K562 (cell line): ENCODE data around the gene PRKCB. TPM values are rescaled to one million over a fixed set of nuclear protein-coding genes. Genes with fewer than 3 reads are reported as not detected.

Source experiments
- ARID1B ChIP-seq: fragments of 450-650 bp; IDR thresholded peaks from 2 replicates; pipeline ENCODE4 v1.6.1; 2016; ENCODE audit warnings: antibody characterized with exemption, mild to moderate bottlenecking, inconsistent platforms
- C11orf30 ChIP-seq: fragments of 450-650 bp; IDR thresholded peaks from 2 replicates; pipeline ENCODE4 v1.6.1; 2016; ENCODE audit warnings: low read depth, mild to moderate bottlenecking
- CBFA2T3 ChIP-seq: fragments of 450-650 bp; IDR thresholded peaks from 2 replicates; pipeline ENCODE4 v1.6.1; 2017
- CBX8 ChIP-seq: fragments of 200-600 bp; sonication (generic); IDR thresholded peaks from 2 replicates; pipeline ENCODE4 v1.6.1; 2012; ENCODE audit warnings: borderline replicate concordance, mixed run types, low read depth, mild to moderate bottlenecking, moderate library complexity, mixed read lengths, low read length, control low read depth, inconsistent platforms; ENCODE audit not compliant: poor library complexity, severe bottlenecking; ENCODE audit errors: extremely low read depth
- ESRRA ChIP-seq: fragments of 450-650 bp; IDR thresholded peaks from 2 replicates; pipeline ENCODE4 v1.6.1; 2014; ENCODE audit warnings: low read depth, mild to moderate bottlenecking, moderate library complexity, borderline replicate concordance
- MCM5 ChIP-seq: fragments of 450-650 bp; IDR thresholded peaks from 2 replicates; pipeline ENCODE4 v1.6.1; 2016; ENCODE audit warnings: low read depth
- MEIS2 ChIP-seq: fragments of 450-650 bp; IDR thresholded peaks from 2 replicates; pipeline ENCODE4 v1.6.1; 2014; ENCODE audit warnings: mild to moderate bottlenecking; ENCODE audit not compliant: partially characterized antibody
- NELFE ChIP-seq: IDR thresholded peaks from 2 replicates; pipeline ENCODE4 v1.6.1; 2011; ENCODE audit warnings: mild to moderate bottlenecking; ENCODE audit not compliant: insufficient read depth, insufficient read length
- NONO ChIP-seq, 2 experiments: fragments of 200-400 bp in 1 of 2; fragments of 450-650 bp in 1 of 2; formaldehyde crosslinking in 1 of 2; IDR thresholded peaks; 2 replicates each; pipeline ENCODE4 v1.6.1; 2017; ENCODE audit warnings: low read depth in 2 of 2, mild to moderate bottlenecking in 2 of 2, moderate library complexity in 2 of 2, low read length in 1 of 2
- NR2F6 ChIP-seq: fragments of 450-650 bp; formaldehyde crosslinking; IDR thresholded peaks from 2 replicates; pipeline ENCODE4 v1.4.0; 2020; ENCODE audit warnings: mild to moderate bottlenecking
- POLR2AphosphoS2 ChIP-seq: IDR thresholded peaks from 2 replicates; pipeline ENCODE4 v1.6.1; 2012; ENCODE audit warnings: low read length, improper control_type of control experiment
- POLR2AphosphoS5 ChIP-seq: IDR thresholded peaks from 2 replicates; pipeline ENCODE4 v1.6.1; 2011; ENCODE audit warnings: mild to moderate bottlenecking, low read depth, low read length, moderate library complexity; ENCODE audit not compliant: control insufficient read depth, insufficient read depth
- RBBP5 ChIP-seq: fragments of 200-600 bp; sonication (generic); IDR thresholded peaks from 2 replicates; pipeline ENCODE4 v1.6.1; 2012; ENCODE audit warnings: borderline replicate concordance, mild to moderate bottlenecking, low read length, control low read depth, inconsistent platforms; ENCODE audit not compliant: insufficient read depth, poor library complexity, severe bottlenecking
- RBFOX2 ChIP-seq: fragments of 200-400 bp; formaldehyde crosslinking; IDR thresholded peaks from 2 replicates; pipeline ENCODE4 v1.6.1; 2017; ENCODE audit warnings: low read depth, mild to moderate bottlenecking, low read length, moderate library complexity
- SIN3B ChIP-seq: fragments of 450-650 bp; IDR thresholded peaks from 2 replicates; pipeline ENCODE4 v1.6.1; 2017; ENCODE audit warnings: low read depth, mild to moderate bottlenecking, moderate library complexity
- SMAD1 ChIP-seq: fragments of 150-350 bp; IDR thresholded peaks from 2 replicates; pipeline ENCODE4 v1.6.1; 2014; ENCODE audit warnings: low read length, low read depth; ENCODE audit not compliant: partially characterized antibody
- SNRNP70 ChIP-seq: fragments of 200-400 bp; formaldehyde crosslinking; optimal IDR thresholded peaks from 2 replicates; pipeline ENCODE3; 2017; ENCODE audit warnings: low read depth, low read length
- SOX6 ChIP-seq: fragments of 450-650 bp; IDR thresholded peaks from 2 replicates; pipeline ENCODE4 v1.6.1; 2014; ENCODE audit warnings: mild to moderate bottlenecking
- TEAD4 ChIP-seq, 2 experiments: sonication (generic) in 1 of 2; formaldehyde crosslinking in 1 of 2; IDR thresholded peaks; 2 replicates each; pipeline versions ENCODE4 v1.6.1 to v1.8.0; 2012 to 2022; ENCODE audit warnings: borderline replicate concordance in 1 of 2, inconsistent platforms in 1 of 2, low read length in 1 of 2, mild to moderate bottlenecking in 1 of 2, missing genetic modification reagents in 1 of 2
- U2AF1 ChIP-seq: fragments of 200-400 bp; formaldehyde crosslinking; optimal IDR thresholded peaks from 2 replicates; pipeline ENCODE3; 2017; ENCODE audit warnings: mild to moderate bottlenecking, low read depth, low read length, moderate library complexity
- ZBTB1 ChIP-seq: sonication (generic); formaldehyde crosslinking; IDR thresholded peaks from 2 replicates; pipeline ENCODE4 v1.8.1; 2023; ENCODE audit warnings: missing genetic modification reagents, low read depth, mild to moderate bottlenecking, borderline replicate concordance
- ZNF699 ChIP-seq: fragments of 250-450 bp; sonication (Bioruptor Pico); IDR thresholded peaks from 2 replicates; pipeline ENCODE4 v1.8.0; 2021; ENCODE audit warnings: mild to moderate bottlenecking, moderate library complexity; ENCODE audit not compliant: insufficient replicate concordance
- ZNF707 ChIP-seq: fragments of 250-450 bp; sonication (Bioruptor Pico); conservative IDR thresholded peaks from 2 replicates; pipeline ENCODE4 v1.8.0; 2022; ENCODE audit warnings: inconsistent platforms, mild to moderate bottlenecking, moderate library complexity
- polyA plus RNA-seq, 8 experiments: library from polyadenylated mRNA; depleted of rRNA in 4 of 8; stranded (reverse) in 5 of 8; unstranded in 3 of 8; fragments of >200 nt; fragmentation: Nextera tagmentation in 2 of 8; fragmentation: Illumina TruSeq in 1 of 8; extraction: Ambion mirVana in 2 of 8; extraction: Trizol in 1 of 8; gene quantifications; 2 replicates each; pipeline versions ENCODE4 v1.2.1 to v1.2.3, GENCODE V29; 2011 to 2014; ENCODE audit warnings: inconsistent platforms in 1 of 8, missing spikeins in 1 of 8
- total RNA-seq, 7 experiments: library from RNA; depleted of rRNA in 6 of 7; stranded (reverse); fragments of >200 nt in 6 of 7; fragmentation: Illumina TruSeq in 2 of 7; extraction: Trizol in 2 of 7; gene quantifications; 2 replicates each; pipeline versions ENCODE4 v1.2.1 to v1.2.3, GENCODE V29; 2011 to 2021; ENCODE audit warnings: low replicate concordance in 1 of 7
- TF ChIP-seq, protein P1 (sequence below): sonication (generic); formaldehyde crosslinking; IDR thresholded peaks from 2 replicates; pipeline ENCODE4 v1.8.1; 2022; ENCODE audit warnings: missing genetic modification reagents
- TF ChIP-seq, protein P2 (sequence below), 2 experiments: fragments of 450-650 bp in 1 of 2; sonication (generic) in 1 of 2; formaldehyde crosslinking in 1 of 2; IDR thresholded peaks in 1 of 2; conservative IDR thresholded peaks in 1 of 2; 2 replicates each; pipeline versions ENCODE4 v1.6.1 to v1.8.1; 2016 to 2023; ENCODE audit warnings: mild to moderate bottlenecking in 2 of 2, moderate library complexity in 2 of 2, inconsistent platforms in 1 of 2, missing genetic modification reagents in 1 of 2

The PRKCB gene
- total and polyA plus RNA-seq, 9 of the 15 experiments (the other 6 are each of a cell fraction or from before 2014, with no cell fraction given), result 49.9 to 276 (median 148) TPM

DNA sequence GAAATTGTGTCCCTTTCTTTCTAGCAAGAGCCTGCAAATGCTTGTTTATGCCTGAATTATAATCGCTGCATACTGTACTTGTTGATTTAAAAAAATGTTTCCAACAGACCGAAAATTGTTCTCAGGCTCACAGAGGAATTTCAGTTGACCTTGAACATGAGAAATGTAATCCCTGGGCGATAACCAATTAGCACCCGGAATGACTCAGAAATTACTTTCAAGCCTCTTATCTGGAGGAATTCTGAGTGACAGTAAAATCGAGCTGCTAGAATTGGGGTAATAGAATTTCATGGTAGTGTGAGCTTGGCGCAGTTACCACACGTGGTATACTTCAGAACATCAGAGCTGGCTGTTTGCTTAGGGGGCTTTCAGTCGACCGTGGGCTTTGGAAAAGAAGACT, 281.2 kb downstream of the PRKCB start (continued):
- TF ChIP-seq POLR2AphosphoS2 (no peak), NONO (IDR thresholded peaks at IDR 0.05; ENCODE audit: low read depth in 2 of 2, low read length in 1 of 2) (no peak), ZBTB1 (no peak), SNRNP70 (no peak), CBFA2T3 (no peak), U2AF1 (no peak), ZNF707 (CRISPR knock-in tag) (no peak), SOX6 (no peak), SIN3B (no peak), RBBP5 (no peak), POLR2AphosphoS5 (no peak), SMAD1 (no peak), NELFE (no peak), ZNF699 (no peak), C11orf30 (no peak), TEAD4 (IDR thresholded peaks at IDR 0.05; ENCODE audit: low read length) (peak; percentile 70), TEAD4 (CRISPR knock-in tag; IDR thresholded peaks at IDR 0.05; ENCODE audit: borderline replicate concordance) (no peak), NR2F6 (CRISPR knock-in tag) (no peak), ARID1B (0 out of 2 replicates have a peak, but pooled peaks have one; percentile 10), MEIS2 (peak; percentile 54), ESRRA (peak; percentile 93), MCM5 (no peak), CBX8 (no peak), RBFOX2 (no peak)
- TF ChIP-seq, protein P1, sequence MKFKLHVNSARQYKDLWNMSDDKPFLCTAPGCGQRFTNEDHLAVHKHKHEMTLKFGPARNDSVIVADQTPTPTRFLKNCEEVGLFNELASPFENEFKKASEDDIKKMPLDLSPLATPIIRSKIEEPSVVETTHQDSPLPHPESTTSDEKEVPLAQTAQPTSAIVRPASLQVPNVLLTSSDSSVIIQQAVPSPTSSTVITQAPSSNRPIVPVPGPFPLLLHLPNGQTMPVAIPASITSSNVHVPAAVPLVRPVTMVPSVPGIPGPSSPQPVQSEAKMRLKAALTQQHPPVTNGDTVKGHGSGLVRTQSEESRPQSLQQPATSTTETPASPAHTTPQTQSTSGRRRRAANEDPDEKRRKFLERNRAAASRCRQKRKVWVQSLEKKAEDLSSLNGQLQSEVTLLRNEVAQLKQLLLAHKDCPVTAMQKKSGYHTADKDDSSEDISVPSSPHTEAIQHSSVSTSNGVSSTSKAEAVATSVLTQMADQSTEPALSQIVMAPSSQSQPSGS (CRISPR knock-in tag), result no peak
- TF ChIP-seq, protein P2, sequence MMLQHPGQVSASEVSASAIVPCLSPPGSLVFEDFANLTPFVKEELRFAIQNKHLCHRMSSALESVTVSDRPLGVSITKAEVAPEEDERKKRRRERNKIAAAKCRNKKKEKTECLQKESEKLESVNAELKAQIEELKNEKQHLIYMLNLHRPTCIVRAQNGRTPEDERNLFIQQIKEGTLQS (IDR thresholded peaks at IDR 0.05), result 0 out of 2 replicates have a peak, but pooled peaks have one; percentile 25
- TF ChIP-seq, protein P2 (CRISPR knock-in tag; conservative IDR thresholded peaks at IDR 0.05), result no peak
